Thyroid gland (tissue), 4 donors: Measurements from ENCODE around the gene TIAM2.

Source experiments
- POLR2A ChIP-seq, 2 donors: fragments of 450-650 bp; IDR thresholded peaks; one replicate each; pipeline ENCODE4 v1.6.1; 2017; ENCODE audit warnings: antibody characterized with exemption in 2 of 2, mild to moderate bottlenecking in 2 of 2, moderate library complexity in 1 of 2
- TF ChIP-seq, protein P1 (sequence below), 6 experiments: fragments of 200-600 bp in 3 of 6; fragments of 450-650 bp in 3 of 6; sonication (generic) in 3 of 6; IDR thresholded peaks; one replicate each; pipeline ENCODE4 v1.5.1; 2016 to 2019; ENCODE audit warnings: antibody characterized with exemption in 6 of 6, mild to moderate bottlenecking in 2 of 6, inconsistent platforms in 1 of 6, moderate library complexity in 1 of 6

GRCh38 chr6:155157101-155157500 is 162.0 kb downstream of the TIAM2 start:
- TF ChIP-seq, protein P1, sequence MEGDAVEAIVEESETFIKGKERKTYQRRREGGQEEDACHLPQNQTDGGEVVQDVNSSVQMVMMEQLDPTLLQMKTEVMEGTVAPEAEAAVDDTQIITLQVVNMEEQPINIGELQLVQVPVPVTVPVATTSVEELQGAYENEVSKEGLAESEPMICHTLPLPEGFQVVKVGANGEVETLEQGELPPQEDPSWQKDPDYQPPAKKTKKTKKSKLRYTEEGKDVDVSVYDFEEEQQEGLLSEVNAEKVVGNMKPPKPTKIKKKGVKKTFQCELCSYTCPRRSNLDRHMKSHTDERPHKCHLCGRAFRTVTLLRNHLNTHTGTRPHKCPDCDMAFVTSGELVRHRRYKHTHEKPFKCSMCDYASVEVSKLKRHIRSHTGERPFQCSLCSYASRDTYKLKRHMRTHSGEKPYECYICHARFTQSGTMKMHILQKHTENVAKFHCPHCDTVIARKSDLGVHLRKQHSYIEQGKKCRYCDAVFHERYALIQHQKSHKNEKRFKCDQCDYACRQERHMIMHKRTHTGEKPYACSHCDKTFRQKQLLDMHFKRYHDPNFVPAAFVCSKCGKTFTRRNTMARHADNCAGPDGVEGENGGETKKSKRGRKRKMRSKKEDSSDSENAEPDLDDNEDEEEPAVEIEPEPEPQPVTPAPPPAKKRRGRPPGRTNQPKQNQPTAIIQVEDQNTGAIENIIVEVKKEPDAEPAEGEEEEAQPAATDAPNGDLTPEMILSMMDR (IDR thresholded peaks at IDR 0.05), result no peak
- TF ChIP-seq POLR2A (IDR thresholded peaks at IDR 0.05), result no peak
